GM18873 (cell line): ENCODE results near the gene FAM222B.
"Not testable (repeated sequence)": the region's sequence is repeated elsewhere in the genome, so short reads cannot be mapped to it uniquely, and the experiment has no call there.

ENCODE experiments used
- ATAC-seq: cut with Tn5 transposase; IDR thresholded peaks from one replicate; pipeline ENCODE4 v1.9.1; 2021; ENCODE audit warnings: mild to moderate bottlenecking, moderate library complexity, moderate number of reproducible peaks; ENCODE audit not compliant: unreplicated experiment, low FRiP score

The FAM222B gene

DNA sequence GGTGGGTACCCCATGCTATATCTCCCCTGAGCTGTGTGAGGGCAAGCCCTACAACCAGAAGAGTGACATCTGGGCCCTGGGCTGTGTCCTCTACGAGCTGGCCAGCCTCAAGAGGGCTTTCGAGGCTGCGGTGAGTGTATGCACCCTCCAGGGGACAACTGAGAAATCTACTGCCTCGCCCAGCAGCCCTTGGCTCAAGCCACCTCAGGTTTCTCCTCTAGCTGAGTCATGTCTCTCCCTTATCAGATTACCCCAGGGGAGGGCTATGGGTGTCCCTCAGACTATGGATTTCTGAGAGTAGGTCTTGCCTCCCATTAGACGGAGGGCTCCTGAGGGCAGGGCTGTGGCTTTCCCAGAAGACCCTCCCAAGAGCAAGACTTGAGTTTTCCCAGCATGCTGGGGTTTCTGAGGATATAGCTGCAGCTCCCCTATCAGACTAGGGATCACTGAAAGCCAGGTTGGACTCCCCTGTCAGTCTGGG, 107.3 kb downstream of the FAM222B start:
- ATAC-seq: no peak

DNA sequence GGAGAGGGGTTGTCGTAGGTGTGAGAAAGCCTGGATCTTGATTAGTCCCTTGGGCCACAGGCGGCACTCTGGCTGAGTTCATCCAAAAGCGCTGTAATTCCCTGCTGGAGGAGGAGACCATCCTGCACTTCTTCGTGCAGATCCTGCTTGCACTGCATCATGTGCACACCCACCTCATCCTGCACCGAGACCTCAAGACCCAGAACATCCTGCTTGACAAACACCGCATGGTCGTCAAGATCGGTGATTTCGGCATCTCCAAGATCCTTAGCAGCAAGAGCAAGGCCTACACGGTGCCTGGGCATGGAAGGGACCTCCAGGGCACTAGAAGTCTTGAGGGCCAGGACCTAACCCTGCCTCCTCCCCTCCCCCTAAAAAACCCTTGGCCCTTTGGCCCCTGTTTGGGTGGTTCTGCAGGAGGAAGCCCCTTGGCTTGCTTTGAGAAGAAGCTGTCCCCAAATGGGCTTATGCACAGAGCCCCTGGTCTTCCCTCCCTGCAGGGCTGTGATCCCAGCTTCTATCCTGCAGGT, 107.8 kb downstream of the FAM222B start:
- ATAC-seq: no peak

DNA sequence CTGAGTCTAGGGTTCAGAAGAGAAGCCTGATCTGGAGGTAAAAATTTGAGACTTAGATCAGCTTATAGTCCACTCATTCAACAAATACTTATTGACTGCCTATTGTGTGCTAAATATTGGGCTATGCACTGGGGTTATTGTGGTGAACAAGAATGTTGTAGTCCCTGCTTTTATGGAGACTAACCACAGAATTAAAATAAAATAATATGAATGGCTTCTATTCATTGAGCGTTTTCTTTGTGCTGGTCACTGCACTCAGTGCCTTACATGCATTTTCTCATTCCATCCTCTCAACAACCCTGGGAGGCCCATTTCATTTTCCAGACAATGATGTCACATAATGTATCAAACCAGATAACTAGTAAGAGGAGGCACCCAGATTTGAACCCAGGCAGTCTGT, 109.2 kb downstream of the FAM222B start:
- no peak for ATAC-seq

- ATAC-seq: no peak
These were observed 112.7 kb downstream of the FAM222B start for GRCh38 chr17:28729950-28730330.

DNA sequence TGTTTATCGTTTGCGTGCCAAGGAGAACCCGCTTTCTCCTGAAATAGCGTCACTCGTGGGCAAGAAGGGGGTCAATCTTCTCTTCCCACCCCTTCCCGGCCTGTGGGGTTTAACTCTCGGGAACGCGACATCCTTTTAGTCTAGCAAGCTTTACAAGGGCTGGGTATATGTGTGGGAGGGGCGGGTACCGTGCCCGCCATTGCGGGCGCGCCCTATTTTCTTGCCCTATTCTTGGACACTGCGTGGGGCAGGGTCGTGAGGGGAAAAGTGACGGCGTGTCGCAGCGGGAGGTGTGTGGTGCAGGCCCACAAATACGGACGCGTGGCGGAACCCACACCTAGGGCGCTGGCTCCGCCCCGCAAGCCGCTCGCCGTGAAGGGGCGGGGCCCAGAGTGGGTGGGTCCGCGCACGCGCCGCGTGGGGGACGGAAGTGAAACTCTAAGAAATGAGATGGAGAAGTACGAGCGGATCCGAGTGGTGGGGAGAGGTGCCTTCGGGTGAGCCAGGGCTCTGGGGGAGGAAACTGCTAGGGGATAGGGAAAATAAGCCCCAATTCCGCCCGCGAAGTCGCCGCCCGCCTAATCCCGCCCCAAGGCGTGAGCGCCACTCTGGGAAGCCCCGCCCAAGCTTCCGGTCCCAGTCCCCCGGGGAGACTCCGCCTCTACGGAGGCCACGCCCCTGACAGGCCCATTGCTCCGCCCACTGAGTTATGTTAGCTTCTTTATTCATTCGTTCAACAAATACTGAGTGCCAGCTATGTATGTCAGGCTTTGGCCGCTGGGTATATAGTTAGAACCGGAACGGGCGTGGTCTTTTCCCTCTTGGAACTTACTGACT, 114.0 kb downstream of the FAM222B start, which contains the start of gene NEK8:
Gene NEK8, plus strand, starts transcription at position 425 of the 837 bp plus-strand sequence. Its CDS starts 26 bp downstream, at position 451.
- ATAC-seq: peak; percentile 30

DNA sequence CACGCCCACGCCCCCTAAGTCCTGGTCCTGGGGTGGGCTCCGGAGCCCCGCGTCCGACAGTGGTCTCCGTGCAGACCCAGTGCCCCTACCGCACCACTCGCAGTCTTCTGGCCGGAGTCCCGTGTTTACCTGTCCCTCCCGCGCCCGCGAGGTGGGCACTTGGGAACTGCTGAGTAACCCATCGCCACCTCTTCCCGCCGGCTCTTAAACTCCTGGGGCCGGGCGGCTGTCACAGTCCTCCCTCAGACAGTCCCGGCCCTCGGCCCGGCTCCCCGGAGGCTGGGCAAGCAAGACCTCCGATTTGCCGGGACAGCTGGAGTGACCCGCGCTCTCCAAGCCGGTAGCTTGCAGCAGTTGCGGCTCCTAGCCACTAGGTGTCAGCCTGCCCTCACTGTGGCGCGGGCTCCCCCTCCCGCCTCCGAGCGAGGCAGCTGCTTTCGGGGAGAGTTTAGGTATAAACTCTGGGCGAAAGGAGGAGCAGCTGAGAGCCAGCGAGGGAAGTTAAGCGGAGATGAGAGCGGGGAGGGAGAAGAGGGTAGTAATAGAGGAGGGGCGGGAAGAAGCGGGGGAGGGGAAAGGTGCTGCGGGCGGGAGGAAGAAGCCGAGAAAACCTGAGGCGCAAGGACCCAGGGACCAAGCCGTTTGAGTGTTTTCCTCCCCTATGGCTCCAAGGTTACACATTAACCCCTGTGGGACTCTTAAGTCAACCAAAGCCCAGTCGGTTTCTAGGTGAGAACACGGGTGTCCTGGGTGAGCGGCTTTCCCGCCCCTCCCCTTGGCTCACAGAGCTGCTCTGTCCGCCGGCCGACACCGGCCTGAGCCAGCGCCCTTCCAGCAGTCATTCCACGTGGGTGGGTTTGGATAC, 115.7 kb downstream of the FAM222B start:
- ATAC-seq: peak; percentile 43

- ATAC-seq: no peak
These were observed 116.4 kb downstream of the FAM222B start, which contains the start of gene TLCD1 for GRCh38 chr17:28726226-28726626. TSS of gene TLCD1 (minus strand) at chr17:28726233. CDS start at chr17:28726097, 136 bp downstream.

DNA sequence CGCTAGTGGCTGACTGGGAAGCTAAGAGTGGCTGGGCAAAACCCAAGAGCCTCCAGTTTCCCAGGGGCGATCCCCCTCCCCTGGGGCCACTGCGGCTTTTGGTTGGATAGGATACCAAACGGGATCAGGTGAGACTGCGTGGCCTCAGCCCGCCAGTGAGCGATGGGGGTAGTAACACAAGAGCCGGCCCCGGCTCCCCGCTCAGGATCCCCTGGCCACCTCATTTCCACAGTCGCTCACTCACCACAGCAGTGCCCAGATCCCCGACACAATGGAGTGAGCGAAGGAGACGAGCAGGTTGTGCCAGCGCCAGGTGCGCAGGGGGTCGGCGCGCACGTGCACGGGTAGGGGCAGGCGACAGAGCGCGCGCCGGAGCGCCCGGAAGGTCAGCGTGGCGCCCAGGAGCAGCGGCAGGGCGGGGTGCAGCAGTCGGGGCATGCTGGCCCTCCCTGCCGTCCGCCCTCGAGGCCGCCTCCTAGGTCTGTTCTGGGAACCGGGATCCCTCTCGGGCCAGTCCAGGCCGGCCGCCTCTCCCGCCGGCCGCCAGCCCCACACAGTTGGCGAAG, 116.8 kb downstream of the FAM222B start:
- ATAC-seq: no peak

DNA sequence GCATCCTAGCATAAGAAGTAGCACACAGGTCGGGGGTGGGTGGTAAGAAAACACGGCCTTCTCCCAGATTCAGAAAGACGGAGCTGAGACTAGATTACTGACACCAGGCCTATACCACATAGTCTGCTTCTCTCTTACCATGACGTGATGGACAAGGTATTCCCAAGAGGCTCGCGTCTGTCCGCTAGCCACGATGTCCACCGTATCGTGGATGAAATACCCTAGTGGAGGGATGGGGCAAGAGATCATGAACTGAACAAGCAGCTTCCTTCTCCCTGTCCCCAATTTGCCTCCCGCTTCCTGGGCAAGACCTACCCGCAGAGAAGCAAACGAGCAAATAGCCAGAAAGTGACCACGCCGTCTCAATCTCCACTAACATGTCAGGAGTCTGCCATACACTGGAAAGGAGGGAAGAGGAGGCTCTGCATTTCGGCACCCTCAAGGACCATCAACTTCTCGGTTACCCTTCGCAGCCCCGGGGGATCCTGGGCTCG, 117.4 kb downstream of the FAM222B start:
- ATAC-seq: no peak

GRCh38 chr17:28724500-28725165, 118.0 kb downstream of the FAM222B start:
- ATAC-seq: no peak

- ATAC-seq: not testable (repeated sequence)
These were observed 118.6 kb downstream of the FAM222B start for GRCh38 chr17:28723836-28724499.

DNA sequence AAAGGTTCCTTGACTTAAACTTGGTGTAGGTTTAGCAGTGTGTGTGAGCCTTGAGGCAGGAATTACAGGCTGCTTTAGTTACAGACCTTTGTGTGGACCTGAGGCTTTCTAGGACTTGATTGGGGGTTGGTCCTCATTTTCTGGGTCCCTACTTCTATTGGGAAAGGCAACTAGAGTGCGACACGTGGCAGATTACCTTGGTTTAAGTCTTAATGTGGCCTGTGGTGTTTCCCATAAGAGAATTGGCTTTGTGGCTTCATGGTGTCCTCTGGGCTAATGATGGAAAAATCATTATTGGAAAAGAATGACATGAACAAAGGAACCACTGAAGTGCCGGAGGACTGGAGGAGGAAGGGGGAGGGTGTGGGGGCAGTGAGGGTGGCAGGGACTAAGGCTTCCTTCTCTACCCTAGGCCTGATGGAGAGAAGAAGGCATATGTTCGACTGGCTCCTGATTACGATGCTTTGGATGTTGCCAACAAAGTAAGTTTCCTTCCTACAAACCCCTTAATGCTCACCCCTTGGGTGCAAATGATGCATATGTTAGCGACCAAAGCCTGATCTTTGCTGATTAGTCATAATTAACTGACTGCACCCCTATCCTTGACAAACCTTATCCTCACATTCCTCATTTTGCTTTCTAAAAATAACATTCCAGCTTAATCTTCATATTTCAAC, 119.3 kb downstream of the FAM222B start:
- no peak for ATAC-seq

DNA sequence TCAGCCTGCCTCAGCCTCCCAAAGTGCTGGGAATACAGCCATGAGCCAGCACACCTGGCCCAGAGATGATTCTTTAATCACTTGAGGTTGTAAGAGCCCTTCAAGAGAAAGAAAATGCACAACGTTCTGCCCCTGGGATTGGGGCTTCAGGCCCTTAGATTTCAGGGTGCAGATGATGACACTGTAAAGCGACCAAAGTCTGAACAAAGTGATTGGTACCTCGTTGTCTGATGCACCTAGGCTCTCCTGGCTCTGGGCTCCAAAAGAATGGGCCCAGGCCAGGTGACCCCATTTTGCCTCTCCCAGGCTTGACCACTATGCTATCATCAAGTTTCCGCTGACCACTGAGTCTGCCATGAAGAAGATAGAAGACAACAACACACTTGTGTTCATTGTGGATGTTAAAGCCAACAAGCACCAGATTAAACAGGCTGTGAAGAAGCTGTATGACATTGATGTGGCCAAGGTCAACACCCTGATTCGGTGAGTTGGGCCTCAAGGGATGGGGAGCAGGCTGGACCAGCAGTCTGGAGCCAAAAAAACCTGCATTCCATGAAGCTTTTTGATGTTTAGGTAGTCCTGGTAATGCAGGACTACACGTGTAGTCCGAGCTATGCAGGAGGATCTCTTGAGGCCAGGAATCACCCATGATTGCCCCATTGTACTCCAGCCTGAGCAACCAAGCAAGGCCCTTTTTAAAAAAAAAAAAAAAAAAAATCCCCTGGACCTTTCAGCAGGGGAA, 120.0 kb downstream of the FAM222B start:
- ATAC-seq: no peak

GRCh38 chr17:28720997-28721329, 121.6 kb downstream of the FAM222B start:
- not testable (repeated sequence) for ATAC-seq

DNA sequence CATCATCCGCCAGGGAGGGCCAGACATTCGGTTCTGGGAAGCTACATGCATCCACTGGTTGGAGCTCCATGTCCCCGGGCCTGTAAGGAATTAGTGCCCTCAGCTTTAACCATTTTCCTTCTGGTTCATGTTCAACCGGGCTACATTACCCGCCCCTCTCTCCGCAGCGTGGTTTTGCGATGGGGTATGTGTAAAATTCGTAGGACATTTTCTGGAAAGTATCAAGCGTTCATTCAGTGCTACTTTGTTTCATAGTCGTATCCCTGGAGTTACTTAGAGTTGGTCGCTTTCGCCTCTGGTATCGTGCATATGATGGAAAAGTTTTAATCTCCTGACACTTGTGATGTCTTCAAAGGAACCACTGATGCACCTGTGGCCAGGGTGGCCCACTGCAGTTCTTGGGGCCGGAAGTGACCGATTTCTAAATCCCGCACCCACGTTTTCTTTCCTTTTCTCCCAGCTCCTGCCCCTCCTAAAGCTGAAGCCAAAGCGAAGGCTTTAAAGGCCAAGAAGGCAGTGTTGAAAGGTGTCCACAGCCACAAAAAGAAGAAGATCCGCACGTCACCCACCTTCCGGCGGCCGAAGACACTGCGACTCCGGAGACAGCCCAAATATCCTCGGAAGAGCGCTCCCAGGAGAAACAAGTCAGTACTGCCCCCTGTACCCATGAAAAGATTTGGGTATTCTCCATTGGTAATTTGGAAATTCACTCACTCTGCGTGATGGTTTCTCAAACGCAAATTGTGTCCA, 122.2 kb downstream of the FAM222B start:
- ATAC-seq: no peak

DNA sequence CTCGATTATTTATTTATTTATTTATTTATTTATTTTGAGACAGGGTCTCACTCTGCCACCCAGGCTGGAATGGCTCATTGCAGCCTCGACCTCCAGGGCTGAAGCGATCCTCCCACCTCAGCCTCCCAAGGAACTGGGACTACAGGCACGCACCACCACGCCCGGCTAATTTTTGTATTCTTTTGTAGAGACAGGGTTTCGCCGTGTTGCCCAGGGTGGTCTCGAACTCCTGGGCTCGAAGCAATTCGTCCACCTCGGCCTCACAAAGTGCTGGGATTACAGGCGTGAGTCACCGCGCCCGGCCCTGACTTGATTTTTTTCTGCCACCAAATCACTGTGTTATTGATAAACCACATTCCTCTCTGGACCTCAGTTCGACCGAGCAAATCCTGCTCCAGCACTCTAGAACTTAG, 123.6 kb downstream of the FAM222B start:
- ATAC-seq: no peak

GRCh38 chr17:28718333-28719020, 124.1 kb downstream of the FAM222B start:
- ATAC-seq: no peak
